WTC11 (cell line): ENCODE measurements around the gene SP110. TPM values are rescaled to one million over a fixed set of nuclear protein-coding genes. Genes with fewer than 3 reads are reported as not detected.

Source experiments
- ATAC-seq: fragments of 200-7000 bp; cut with Tn5 transposase; 2 replicates; pipeline ENCODE4 v1.10.0; 2021; ENCODE audit warnings: mild to moderate bottlenecking, moderate library complexity
- CTCF ChIA-PET: fragments of 300-600 bp; sonication (Branson Sonifier 250); formaldehyde crosslinking; loops from one replicate; lab custom pipeline; 2021; ENCODE audit warnings: antibody characterized with exemption; lab: Charles Lee
- POLR2A ChIA-PET: fragments of 350-600 bp; sonication (Branson Sonifier 250); formaldehyde crosslinking; loops from one replicate; lab custom pipeline; 2021; ENCODE audit warnings: antibody characterized with exemption; lab: Charles Lee
- DNase-seq: peaks from one replicate; pipeline ENCODE4 v3.0.0; 2021; ENCODE audit warnings: low spot score
- H3K27ac Mint-ChIP-seq: 2 replicates; pipeline ENCODE4 v1.8.0; 2021; ENCODE audit warnings: mixed read lengths
- H3K27me3 Mint-ChIP-seq: 2 replicates; pipeline ENCODE4 v1.8.0; 2021; ENCODE audit warnings: low read depth, mild to moderate bottlenecking, moderate library complexity, mixed read lengths
- H3K36me3 Mint-ChIP-seq: 2 replicates; pipeline ENCODE4 v1.8.0; 2021; ENCODE audit warnings: mixed read lengths
- H3K4me1 Mint-ChIP-seq: 2 replicates; pipeline ENCODE4 v1.8.0; 2022; ENCODE audit warnings: mixed read lengths
- H3K4me3 Mint-ChIP-seq: 2 replicates; pipeline ENCODE4 v1.8.0; 2021; ENCODE audit warnings: mild to moderate bottlenecking, moderate library complexity, mixed read lengths
- H3K9me3 Mint-ChIP-seq: 2 replicates; pipeline ENCODE4 v1.8.0; 2021; ENCODE audit warnings: mixed read lengths
- ATF2 ChIP-seq: sonication (generic); formaldehyde crosslinking; IDR thresholded peaks from 2 replicates; pipeline ENCODE4 v1.8.1; 2022; ENCODE audit warnings: low read depth, missing genetic modification reagents, borderline replicate concordance
- ATF6 ChIP-seq: sonication (generic); formaldehyde crosslinking; IDR thresholded peaks from 2 replicates; pipeline ENCODE4 v1.8.1; 2023; ENCODE audit warnings: mild to moderate bottlenecking, missing genetic modification reagents
- EMX1 ChIP-seq: fragments of 250-450 bp; sonication (Bioruptor Pico); IDR thresholded peaks from 2 replicates; pipeline ENCODE4 v1.8.0; 2021; ENCODE audit warnings: mild to moderate bottlenecking
- HMGA2 ChIP-seq: fragments of 250-450 bp; sonication (Bioruptor Pico); IDR thresholded peaks from 2 replicates; pipeline ENCODE4 v1.4.0; 2021; ENCODE audit warnings: mild to moderate bottlenecking, moderate library complexity
- KAT7 ChIP-seq: sonication (generic); formaldehyde crosslinking; IDR thresholded peaks from 2 replicates; pipeline ENCODE4 v1.8.1; 2023; ENCODE audit warnings: missing genetic modification reagents, mild to moderate bottlenecking, borderline replicate concordance
- MLX ChIP-seq: sonication (generic); formaldehyde crosslinking; IDR thresholded peaks from 2 replicates; pipeline ENCODE4 v1.8.1; 2023; ENCODE audit warnings: mild to moderate bottlenecking, missing genetic modification reagents, moderate library complexity
- NR2C2 ChIP-seq: sonication (generic); formaldehyde crosslinking; IDR thresholded peaks from 2 replicates; pipeline ENCODE4 v1.8.0; 2022; ENCODE audit warnings: mild to moderate bottlenecking, missing genetic modification reagents
- PRDM15 ChIP-seq: sonication (generic); formaldehyde crosslinking; IDR thresholded peaks from 2 replicates; pipeline ENCODE4 v1.8.0; 2022; ENCODE audit warnings: missing genetic modification reagents
- PRRX2 ChIP-seq: fragments of 250-450 bp; sonication (Bioruptor Pico); IDR thresholded peaks from 2 replicates; pipeline ENCODE4 v1.8.0; 2021; ENCODE audit warnings: mild to moderate bottlenecking
- RORB ChIP-seq: fragments of 250-450 bp; sonication (Bioruptor Pico); IDR thresholded peaks from 2 replicates; pipeline ENCODE4 v1.9.0; 2021; ENCODE audit warnings: mild to moderate bottlenecking
- TCF7 ChIP-seq: sonication (generic); formaldehyde crosslinking; IDR thresholded peaks from 2 replicates; pipeline ENCODE4 v1.8.0; 2022; ENCODE audit warnings: mild to moderate bottlenecking, low read depth, missing genetic modification reagents, moderate library complexity
- TP53 ChIP-seq: sonication (generic); formaldehyde crosslinking; IDR thresholded peaks from 2 replicates; pipeline ENCODE4 v1.8.1; 2023; ENCODE audit warnings: mild to moderate bottlenecking, missing genetic modification reagents
- ZNF263 ChIP-seq: sonication (generic); formaldehyde crosslinking; IDR thresholded peaks from 2 replicates; pipeline ENCODE4 v1.8.1; 2022; ENCODE audit warnings: low read depth, mild to moderate bottlenecking, moderate library complexity, missing genetic modification reagents
- ZNF532 ChIP-seq: fragments of 250-450 bp; sonication (Bioruptor Pico); IDR thresholded peaks from 2 replicates; pipeline ENCODE4 v1.9.0; 2021; ENCODE audit warnings: mild to moderate bottlenecking, borderline replicate concordance
- total RNA-seq: library from RNA; stranded (reverse); gene quantifications from 3 replicates; pipeline ENCODE4 v1.2.3, GENCODE V29; 2021
- TF ChIP-seq, protein P1 (sequence below): sonication (generic); formaldehyde crosslinking; conservative IDR thresholded peaks from 2 replicates; pipeline ENCODE4 v1.8.1; 2023; ENCODE audit warnings: mild to moderate bottlenecking, low read depth, missing genetic modification reagents, moderate library complexity
- TF ChIP-seq, protein P2 (sequence below): fragments of 200-600 bp; IDR thresholded peaks from 2 replicates; pipeline ENCODE4 v1.8.0; 2022; ENCODE audit warnings: antibody characterized with exemption
- TF ChIP-seq, protein P3 (sequence below): sonication (generic); formaldehyde crosslinking; conservative IDR thresholded peaks from 2 replicates; pipeline ENCODE4 v1.8.1; 2022; ENCODE audit warnings: mild to moderate bottlenecking, missing genetic modification reagents
- TF ChIP-seq, protein P4 (sequence below): fragments of 250-450 bp; sonication (Bioruptor Pico); conservative IDR thresholded peaks from 2 replicates; pipeline ENCODE4 v1.9.0; 2021; ENCODE audit warnings: mild to moderate bottlenecking

The SP110 gene
- total RNA-seq, 1 experiment from 2014 or later = 5.7 TPM

- ChIA-PET POLR2A (no interaction called here), CTCF (no interaction called here)
- no peak for DNase-seq
- TF ChIP-seq NR2C2 (CRISPR knock-in tag) = no peak
- TF ChIP-seq, protein P1, sequence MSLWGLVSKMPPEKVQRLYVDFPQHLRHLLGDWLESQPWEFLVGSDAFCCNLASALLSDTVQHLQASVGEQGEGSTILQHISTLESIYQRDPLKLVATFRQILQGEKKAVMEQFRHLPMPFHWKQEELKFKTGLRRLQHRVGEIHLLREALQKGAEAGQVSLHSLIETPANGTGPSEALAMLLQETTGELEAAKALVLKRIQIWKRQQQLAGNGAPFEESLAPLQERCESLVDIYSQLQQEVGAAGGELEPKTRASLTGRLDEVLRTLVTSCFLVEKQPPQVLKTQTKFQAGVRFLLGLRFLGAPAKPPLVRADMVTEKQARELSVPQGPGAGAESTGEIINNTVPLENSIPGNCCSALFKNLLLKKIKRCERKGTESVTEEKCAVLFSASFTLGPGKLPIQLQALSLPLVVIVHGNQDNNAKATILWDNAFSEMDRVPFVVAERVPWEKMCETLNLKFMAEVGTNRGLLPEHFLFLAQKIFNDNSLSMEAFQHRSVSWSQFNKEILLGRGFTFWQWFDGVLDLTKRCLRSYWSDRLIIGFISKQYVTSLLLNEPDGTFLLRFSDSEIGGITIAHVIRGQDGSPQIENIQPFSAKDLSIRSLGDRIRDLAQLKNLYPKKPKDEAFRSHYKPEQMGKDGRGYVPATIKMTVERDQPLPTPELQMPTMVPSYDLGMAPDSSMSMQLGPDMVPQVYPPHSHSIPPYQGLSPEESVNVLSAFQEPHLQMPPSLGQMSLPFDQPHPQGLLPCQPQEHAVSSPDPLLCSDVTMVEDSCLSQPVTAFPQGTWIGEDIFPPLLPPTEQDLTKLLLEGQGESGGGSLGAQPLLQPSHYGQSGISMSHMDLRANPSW (CRISPR knock-in tag) = no peak
- TF ChIP-seq EMX1 (CRISPR knock-in tag) = no peak
- TF ChIP-seq, protein P2, sequence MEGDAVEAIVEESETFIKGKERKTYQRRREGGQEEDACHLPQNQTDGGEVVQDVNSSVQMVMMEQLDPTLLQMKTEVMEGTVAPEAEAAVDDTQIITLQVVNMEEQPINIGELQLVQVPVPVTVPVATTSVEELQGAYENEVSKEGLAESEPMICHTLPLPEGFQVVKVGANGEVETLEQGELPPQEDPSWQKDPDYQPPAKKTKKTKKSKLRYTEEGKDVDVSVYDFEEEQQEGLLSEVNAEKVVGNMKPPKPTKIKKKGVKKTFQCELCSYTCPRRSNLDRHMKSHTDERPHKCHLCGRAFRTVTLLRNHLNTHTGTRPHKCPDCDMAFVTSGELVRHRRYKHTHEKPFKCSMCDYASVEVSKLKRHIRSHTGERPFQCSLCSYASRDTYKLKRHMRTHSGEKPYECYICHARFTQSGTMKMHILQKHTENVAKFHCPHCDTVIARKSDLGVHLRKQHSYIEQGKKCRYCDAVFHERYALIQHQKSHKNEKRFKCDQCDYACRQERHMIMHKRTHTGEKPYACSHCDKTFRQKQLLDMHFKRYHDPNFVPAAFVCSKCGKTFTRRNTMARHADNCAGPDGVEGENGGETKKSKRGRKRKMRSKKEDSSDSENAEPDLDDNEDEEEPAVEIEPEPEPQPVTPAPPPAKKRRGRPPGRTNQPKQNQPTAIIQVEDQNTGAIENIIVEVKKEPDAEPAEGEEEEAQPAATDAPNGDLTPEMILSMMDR = no peak
- TF ChIP-seq TCF7 (CRISPR knock-in tag) = no peak
- TF ChIP-seq, protein P3, sequence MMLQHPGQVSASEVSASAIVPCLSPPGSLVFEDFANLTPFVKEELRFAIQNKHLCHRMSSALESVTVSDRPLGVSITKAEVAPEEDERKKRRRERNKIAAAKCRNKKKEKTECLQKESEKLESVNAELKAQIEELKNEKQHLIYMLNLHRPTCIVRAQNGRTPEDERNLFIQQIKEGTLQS (CRISPR knock-in tag) = no peak
- TF ChIP-seq TP53 (CRISPR knock-in tag) = no peak
- TF ChIP-seq ATF6 = no peak
- TF ChIP-seq HMGA2 = no peak
- no peak for TF ChIP-seq PRRX2 (CRISPR knock-in tag)
- no peak for TF ChIP-seq MLX (CRISPR knock-in tag)
- no peak for TF ChIP-seq ZNF532
- TF ChIP-seq RORB = no peak
- no peak for TF ChIP-seq ZNF263 (CRISPR knock-in tag)
- TF ChIP-seq, protein P4, sequence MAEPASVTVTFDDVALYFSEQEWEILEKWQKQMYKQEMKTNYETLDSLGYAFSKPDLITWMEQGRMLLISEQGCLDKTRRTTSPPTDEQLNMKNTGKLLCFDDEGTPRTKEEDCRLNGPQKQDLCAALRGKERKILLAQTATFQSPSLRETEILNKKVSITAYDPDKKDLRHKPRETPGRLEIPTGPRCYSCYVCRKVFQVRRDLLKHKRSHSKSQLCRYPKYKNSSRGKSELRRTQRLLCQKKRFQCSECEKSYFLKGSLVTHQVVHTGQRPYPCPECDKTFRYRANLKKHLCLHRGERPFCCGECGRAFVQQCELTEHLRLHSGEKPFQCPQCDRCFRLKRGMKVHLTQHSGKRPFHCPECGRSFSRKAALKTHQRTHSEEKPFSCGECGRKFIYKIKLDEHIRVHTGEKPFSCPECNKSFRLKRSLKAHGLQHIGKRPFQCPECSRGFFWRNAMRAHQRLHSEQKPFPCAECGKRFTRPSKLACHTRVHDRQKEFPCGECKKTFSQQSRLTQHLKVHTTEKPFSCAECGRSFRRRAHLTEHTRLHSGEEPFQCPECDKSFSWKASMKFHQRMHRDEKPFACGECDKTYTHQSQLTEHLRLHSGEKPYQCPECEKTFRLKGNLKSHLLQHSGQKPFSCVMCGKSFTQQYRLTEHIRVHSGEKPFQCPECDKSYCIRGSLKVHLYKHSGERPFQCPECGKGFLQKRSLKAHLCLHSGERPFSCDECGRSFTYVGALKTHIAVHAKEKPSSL (CRISPR knock-in tag) = no peak
- TF ChIP-seq ATF2 (CRISPR knock-in tag) = no peak
- no peak for TF ChIP-seq PRDM15 (CRISPR knock-in tag)
- TF ChIP-seq KAT7 (CRISPR knock-in tag) = no peak
These were observed 46.9 kb upstream of the SP110 start for GRCh38 chr2:230266638-230267037.

More at GRCh38 chr2:230266638-230267037, 46.9 kb upstream of the SP110 start:
- no peaks in the 10 kb centered on the region for H3K36me3 Mint-ChIP-seq
- H3K9me3 Mint-ChIP-seq = peaks cover 18% of the 10 kb centered on the region
- no peak overlapping the region for H3K27ac Mint-ChIP-seq
- no peak overlapping the region for H3K4me3 Mint-ChIP-seq
- no peak for ATAC-seq
- no peaks in the 10 kb centered on the region for H3K27me3 Mint-ChIP-seq
- H3K4me1 Mint-ChIP-seq = peaks cover 9% of the 10 kb centered on the region
